ENCODE measurements around the gene GHDC. TPM values are rescaled to one million over a fixed set of nuclear protein-coding genes. Genes with fewer than 3 reads are reported as not detected.

GHDC gene
- total and polyA plus RNA-seq, 2 donors from 2014 or later = 37.0 to 41.2 TPM

DNA sequence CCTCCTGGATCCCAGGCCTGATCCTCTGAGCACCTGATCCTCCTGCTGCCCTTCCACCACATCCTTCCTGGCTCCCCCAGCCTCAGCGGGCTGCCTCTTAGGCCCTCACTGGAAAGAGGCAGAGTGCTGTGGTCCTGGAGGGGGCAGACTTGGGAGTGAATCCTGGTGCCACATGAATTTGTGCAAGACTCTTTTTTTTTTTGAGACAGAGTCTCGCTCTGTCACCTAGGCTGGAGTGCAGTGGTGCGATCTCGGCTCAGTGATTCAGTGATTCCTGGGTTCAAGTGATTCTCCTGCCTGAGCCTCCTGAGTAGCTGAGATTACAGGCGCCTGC lies 3.1 kb downstream of the GHDC start:
- H3K4me1 ChIP-seq (ENCODE audit: control insufficient read depth in 2 of 3, insufficient read depth in 2 of 3, low read depth in 1 of 3, low read length in 3 of 3) = peaks cover 0 to 13% (median 10%) of the 10 kb centered on the region in 3 donors
- no peak overlapping the region for H3K9ac ChIP-seq (ENCODE audit: low read length in 3 of 3)
- FAIRE-seq (no peak), DNase-seq (no peak)
- TF ChIP-seq CTCF (IDR thresholded peaks at IDR 0.05; ENCODE audit: borderline replicate concordance, extremely low read depth, insufficient read depth) = no peak
- no peaks in the 10 kb centered on the region for H3K27me3 ChIP-seq (ENCODE audit: control insufficient read depth, insufficient read depth, low read length)
- intact Hi-C loops (cut with DNase I) = no loop called here
- no peak overlapping the region for H3K27ac ChIP-seq (ENCODE audit: low read depth in 2 of 2, low read length in 2 of 2)
- no peaks in the 10 kb centered on the region for H3K9me3 ChIP-seq (ENCODE audit: control insufficient read depth in 2 of 3, insufficient read depth in 1 of 3, low read length in 3 of 3)
- no peaks in the 10 kb centered on the region for H3K36me3 ChIP-seq (ENCODE audit: control insufficient read depth in 2 of 3, insufficient read depth in 3 of 3, low read length in 3 of 3)
- no peak overlapping the region for H3K4me3 ChIP-seq (ENCODE audit: low read length in 3 of 3)

DNA sequence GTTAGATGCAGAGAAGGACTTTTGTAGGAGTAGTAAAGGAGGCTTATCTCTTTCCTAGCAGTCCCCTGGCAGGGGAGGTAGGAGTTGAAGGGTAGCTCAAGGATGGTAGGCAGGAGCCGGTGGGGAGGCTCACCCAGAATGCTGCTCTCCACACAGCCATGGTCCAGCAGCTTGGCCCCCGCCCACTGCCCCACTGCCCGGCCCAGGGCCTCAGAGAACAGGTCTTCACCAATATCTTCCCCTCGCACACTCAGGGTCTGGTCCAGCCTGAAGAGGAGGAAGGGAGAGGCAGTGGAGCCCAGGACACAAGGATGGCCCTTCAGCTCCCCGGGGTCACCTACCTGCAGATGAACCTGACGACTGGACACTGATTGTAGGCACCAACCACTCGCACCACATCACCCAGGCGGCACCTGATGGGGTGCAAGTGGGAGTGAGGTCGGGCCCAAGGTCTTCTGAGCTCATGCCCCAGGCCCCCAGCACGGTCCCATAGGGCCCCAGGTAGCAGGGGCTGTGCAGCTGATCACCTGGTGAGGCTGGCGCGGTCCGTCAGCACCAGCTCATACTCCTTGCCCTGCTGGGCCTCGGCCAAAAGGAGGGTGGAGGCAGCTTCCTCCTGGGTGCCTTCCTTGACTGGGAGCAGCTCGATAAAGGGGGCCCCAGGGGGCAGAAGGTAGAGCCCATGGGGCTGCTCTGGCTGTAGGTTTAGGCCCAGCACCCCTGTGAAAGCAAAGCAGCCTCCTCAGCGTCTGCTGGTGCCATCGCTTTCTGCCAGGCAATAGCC lies 3.6 kb downstream of the GHDC start:
- Histone ChIP-seq H3K36me3 (ENCODE audit: control insufficient read depth in 2 of 3, insufficient read depth in 3 of 3, low read length in 3 of 3) (no peaks in the 10 kb centered on the region), H3K4me1 (ENCODE audit: control insufficient read depth in 2 of 3, insufficient read depth in 2 of 3, low read depth in 1 of 3, low read length in 3 of 3) (peaks cover 0 to 13% (median 10%) of the 10 kb centered on the region in 3 donors), H3K27ac (ENCODE audit: low read depth in 2 of 2, low read length in 2 of 2) (no peak overlapping the region), H3K9ac (ENCODE audit: low read length in 3 of 3) (no peak overlapping the region), H3K9me3 (ENCODE audit: control insufficient read depth in 2 of 3, insufficient read depth in 1 of 3, low read length in 3 of 3) (no peaks in the 10 kb centered on the region), H3K4me3 (ENCODE audit: low read length in 3 of 3) (no peak overlapping the region), H3K27me3 (ENCODE audit: control insufficient read depth, insufficient read depth, low read length) (no peaks in the 10 kb centered on the region)
- no peak for TF ChIP-seq CTCF (IDR thresholded peaks at IDR 0.05; ENCODE audit: borderline replicate concordance, extremely low read depth, insufficient read depth)
- peak in 1 of 5 donors; percentile 72 for DNase-seq
- no peak for FAIRE-seq
- intact Hi-C loops (cut with DNase I) = no loop called here

DNA sequence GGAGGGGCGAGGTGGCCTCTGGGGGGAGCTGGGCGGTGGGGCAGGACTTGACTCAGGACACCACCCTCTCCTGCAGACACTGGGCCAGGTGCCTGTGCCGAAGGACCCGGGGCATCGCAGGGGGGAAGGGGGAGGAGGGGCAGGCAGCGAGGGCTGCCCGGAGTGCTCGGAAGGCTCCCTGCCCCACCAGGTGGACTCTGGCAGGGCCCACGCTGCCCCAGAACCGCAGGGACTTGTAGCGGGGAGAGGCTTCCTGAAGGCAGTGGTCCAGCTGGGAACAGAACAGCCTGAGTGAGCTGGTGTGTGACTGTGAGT lies 4.7 kb downstream of the GHDC start:
- Histone ChIP-seq H3K9me3 (ENCODE audit: control insufficient read depth in 2 of 3, insufficient read depth in 1 of 3, low read length in 3 of 3) (no peaks in the 10 kb centered on the region), H3K36me3 (ENCODE audit: control insufficient read depth in 2 of 3, insufficient read depth in 3 of 3, low read length in 3 of 3) (no peaks in the 10 kb centered on the region), H3K27ac (ENCODE audit: low read depth in 2 of 2, low read length in 2 of 2) (no peak overlapping the region), H3K4me3 (ENCODE audit: low read length in 3 of 3) (no peak overlapping the region), H3K9ac (ENCODE audit: low read length in 3 of 3) (no peak overlapping the region), H3K4me1 (ENCODE audit: control insufficient read depth in 2 of 3, insufficient read depth in 2 of 3, low read depth in 1 of 3, low read length in 3 of 3) (peaks cover 0 to 14% (median 10%) of the 10 kb centered on the region in 3 donors), H3K27me3 (ENCODE audit: control insufficient read depth, insufficient read depth, low read length) (no peaks in the 10 kb centered on the region)
- intact Hi-C loops (cut with DNase I) = no loop called here
- no peak for FAIRE-seq
- no peak for DNase-seq
- no peak for TF ChIP-seq CTCF (IDR thresholded peaks at IDR 0.05; ENCODE audit: borderline replicate concordance, extremely low read depth, insufficient read depth)

Data from kidney (tissue), 14 donors.